GM18873 (cell line): ENCODE results near the gene ACOX2.
"Not testable (repeated sequence)": the region's sequence is repeated elsewhere in the genome, so short reads cannot be mapped to it uniquely, and the experiment has no call there.

ENCODE experiments used
- ATAC-seq: cut with Tn5 transposase; IDR thresholded peaks from one replicate; pipeline ENCODE4 v1.9.1; 2021; ENCODE audit warnings: mild to moderate bottlenecking, moderate library complexity, moderate number of reproducible peaks; ENCODE audit not compliant: unreplicated experiment, low FRiP score

Gene ACOX2

DNA sequence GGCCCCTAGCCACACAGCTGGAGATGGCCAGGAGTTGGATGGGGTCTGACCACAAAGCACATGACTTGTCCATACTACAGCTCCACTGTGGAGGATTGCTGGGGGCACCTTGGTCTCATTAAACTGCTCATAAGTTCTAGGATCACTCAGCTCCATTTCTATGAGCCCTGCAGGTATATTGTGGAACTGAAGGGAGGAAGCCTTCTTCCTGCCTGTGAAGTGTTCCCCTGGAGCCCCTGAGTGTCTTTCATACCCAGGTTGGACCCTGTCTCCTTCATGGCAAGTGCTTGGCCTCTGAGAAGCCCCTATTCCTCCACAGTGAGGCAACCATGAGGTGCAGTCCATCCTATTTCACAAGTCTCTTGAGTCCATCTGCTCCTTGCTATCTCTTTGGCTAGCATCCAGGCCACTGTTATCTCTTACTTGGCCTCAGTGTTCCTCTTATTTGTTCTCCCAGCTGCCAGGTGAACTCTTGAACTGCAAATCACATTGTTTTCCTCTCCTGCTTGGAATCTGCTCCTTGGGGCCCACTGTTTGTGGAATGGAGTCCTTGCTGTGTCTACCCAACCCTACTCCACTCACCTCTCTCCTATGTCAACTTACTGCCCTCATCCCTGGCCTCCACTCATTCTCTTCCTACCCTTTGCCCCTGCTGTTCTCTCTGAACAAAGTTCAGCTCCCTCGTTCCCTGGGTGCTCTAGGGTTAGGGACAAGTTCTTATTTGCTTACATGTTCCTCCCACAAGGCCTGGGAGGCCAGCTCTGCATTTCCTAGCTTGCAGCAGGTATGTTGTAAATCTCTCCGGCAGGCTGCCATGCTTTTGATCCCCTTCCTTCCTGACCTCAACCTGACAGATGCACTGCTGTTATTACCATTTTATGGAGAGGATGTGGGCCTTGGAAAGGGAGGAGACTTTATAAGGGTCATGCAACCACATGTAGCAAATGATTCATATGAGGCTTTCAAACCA is 1.2 kb downstream of the ACOX2 start:
- ATAC-seq = no peak

- no peak for ATAC-seq
Observed at GRCh38 chr3:58534592-58535494, 2.1 kb downstream of the ACOX2 start.

GRCh38 chr3:58532794-58533220 is 4.2 kb downstream of the ACOX2 start:
- peak; percentile 68 for ATAC-seq

GRCh38 chr3:58531956-58532355 is 5.0 kb downstream of the ACOX2 start:
- ATAC-seq = no peak

- ATAC-seq = no peak
Observed at GRCh38 chr3:58531555-58531954, 5.4 kb downstream of the ACOX2 start.

GRCh38 chr3:58530354-58530865 is 6.6 kb downstream of the ACOX2 start:
- ATAC-seq = no peak

- no peak for ATAC-seq
Observed at GRCh38 chr3:58529516-58530353, 7.3 kb downstream of the ACOX2 start.

DNA sequence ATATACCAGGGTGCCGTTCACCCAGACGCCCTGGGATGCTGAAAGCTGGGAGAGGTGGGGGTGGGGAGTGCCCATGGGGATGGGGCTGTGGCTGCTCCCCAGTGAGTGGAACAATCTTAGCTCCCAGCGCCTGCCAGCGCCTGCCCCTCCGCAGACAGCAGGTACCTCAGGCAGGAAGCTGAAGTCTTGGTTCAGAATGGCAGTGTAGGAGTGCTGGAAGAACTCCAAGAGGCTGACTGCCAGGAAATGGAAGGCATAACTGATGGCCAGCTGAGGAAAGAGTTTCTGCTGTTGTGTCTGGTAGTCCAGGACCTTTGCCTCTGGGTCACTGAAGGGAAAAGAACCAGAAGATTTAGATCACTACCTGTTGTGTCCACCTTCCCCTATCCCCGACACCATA is 8.4 kb downstream of the ACOX2 start:
- no peak for ATAC-seq

GRCh38 chr3:58527440-58527839 is 9.6 kb downstream of the ACOX2 start:
- ATAC-seq = not testable (repeated sequence)

DNA sequence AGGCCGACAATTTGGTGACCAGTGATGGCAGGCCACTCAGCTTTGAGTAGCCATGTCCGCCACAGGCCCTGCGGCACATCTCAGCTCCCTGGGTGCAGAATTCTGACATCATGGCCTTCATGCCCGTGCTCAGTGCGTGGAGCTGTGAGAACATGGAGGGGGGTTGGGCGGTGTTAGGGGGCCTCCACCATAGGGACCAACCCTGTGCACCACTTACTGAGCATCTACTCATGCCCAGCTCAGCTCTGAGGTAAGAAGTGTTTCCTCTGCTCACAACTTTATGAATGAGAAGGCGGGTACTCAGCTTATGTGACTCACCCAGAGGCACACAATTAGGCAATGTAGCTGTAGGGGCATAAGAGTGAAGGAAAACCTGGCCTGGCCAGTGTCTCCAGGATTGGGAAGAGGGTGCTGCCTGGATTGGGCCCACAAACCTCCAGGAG is 10.5 kb downstream of the ACOX2 start:
- ATAC-seq = no peak

GRCh38 chr3:58524326-58524888 is 12.6 kb downstream of the ACOX2 start:
- ATAC-seq = no peak

- ATAC-seq = no peak
Observed at GRCh38 chr3:58522759-58523425, 14.1 kb downstream of the ACOX2 start.

DNA sequence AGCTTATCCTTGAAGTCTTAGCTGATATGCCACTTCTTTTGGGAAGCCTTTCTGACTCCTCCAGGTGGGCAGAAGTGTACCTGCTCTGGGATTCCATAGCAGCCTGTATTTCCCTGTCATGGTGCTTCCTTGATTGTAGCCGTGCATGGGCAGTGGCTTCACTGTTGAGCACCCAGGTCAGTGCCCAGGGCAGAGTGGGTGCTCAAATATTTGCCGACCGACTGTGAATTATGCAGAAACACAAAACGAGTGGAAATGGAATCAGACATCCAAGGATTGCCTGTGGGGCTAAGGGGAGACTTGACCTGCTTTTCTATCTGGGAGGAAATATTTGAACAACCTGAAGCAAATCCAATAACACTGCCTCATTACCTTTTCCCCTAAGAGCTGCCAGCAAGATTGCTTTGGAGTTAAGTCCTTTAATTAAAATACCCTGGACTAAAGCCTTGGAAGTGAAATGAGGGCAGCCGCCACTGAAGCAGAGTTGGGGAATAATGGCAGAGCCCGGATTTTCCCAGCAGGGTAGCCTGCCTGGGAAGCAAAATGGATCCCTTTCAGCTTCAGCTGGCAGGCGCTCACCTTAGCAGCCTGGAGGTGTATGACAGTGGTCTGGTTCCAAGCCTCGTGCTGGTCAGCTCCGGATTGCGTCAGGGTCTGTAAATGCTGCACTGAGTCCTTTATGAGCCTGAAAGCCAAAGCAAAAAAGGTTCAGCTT is 14.9 kb downstream of the ACOX2 start:
- no peak for ATAC-seq

DNA sequence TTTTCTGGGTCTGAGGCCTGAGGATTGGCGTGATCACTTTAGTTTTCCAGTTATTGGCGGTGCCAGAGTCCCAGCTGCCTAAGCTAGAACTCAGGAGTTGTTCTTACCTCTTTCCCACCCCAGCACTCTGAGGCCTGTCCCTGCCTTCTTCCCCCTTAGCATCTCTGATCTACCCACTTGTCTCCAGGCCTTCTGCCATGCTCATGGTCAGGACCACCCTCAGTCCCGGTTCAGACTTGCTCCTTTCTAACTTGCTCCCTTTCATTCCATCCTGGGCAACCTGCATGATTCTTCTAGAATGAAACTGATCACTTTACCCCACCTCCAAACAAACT is 15.7 kb downstream of the ACOX2 start:
- no peak for ATAC-seq

DNA sequence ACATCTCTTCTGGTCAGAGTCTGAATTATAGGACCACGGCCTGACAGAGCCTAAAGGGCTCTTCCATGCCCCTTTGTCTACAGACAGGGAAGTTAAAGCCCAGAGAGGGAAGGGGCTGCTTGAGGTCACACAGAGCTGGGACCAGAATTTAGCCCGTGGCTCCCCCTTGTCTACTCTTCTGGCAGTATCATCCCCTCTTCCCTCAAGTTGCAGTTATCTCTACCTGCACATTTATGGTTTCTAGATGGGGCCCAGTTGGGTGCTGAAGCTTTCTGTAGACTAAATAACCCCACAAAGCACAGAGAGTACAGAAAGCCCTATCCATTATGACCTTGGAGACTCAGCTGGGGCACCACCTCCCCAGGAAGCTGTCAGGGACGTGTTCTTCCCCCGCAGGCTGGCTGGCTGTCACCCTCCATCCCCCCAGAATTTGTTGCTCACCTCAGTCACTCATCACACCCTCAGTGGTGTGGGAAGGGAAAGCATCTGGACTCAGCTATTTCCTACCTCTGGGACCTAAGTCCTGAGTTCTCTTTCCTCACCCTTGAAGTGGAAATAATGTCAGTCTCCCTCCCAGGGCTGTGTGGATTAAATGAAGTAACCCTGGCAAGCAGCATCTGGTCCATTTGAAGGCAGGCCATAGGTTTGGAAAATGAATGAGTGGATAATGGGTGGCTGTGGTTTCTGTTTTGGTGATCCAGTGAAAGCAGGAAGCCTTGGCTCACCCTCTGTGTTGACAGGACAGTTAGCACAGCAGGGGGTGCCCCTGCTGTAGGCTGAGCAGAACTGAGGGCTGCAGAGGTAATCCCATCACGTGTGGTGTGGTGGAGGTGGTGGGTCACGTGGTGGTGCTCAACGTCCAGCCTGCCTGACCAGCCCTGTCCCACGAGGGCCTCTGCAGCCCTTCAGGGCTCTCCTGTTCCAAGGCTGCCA is 16.3 kb downstream of the ACOX2 start:
- ATAC-seq = no peak

DNA sequence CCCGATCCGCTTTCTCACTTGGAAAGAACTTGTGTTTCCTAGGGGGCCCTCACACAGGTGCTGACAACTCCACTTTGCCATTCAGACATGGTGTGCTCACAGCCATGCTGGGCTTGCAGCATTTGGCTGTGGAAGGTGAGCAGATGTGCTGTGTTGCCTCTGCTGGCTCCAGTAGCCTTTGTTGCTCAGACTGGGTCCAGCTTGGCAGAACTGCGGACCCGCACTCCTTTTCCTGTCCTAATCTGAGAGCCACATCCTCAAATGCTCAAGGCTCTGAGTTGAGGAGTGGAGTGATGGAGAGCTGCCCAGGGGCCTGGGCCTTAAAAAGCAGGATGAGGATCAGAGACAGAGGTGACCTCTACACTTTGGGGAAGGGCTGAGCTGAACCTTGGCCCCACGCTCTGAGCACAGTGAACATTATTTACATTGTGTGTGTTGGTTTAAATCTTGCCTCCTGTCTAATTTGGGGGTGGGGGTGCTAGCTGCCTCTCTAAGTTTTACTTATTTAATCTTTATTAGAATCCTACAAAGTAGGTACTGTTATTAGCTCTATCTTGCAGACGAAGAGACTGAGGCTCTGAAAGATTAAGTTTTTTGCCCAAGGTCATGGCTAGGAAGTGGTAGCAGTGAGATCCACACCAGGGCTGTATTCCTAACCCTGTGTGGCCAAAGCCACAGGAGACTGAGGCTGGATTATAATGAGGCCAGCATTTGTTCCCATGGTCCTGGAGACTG is 17.2 kb downstream of the ACOX2 start:
- ATAC-seq = no peak

- ATAC-seq = no peak
Observed at GRCh38 chr3:58518291-58518789, 18.6 kb downstream of the ACOX2 start.
